Head of caudate nucleus (tissue), 42 donors: ENCODE data around the gene ITSN2.
A peak's percentile ranks its signal among the peaks of the same experiment; 100 is the strongest.

Experiments
- DNase-seq, 42 donors: peaks; one replicate each; pipeline versions ENCODE4 v3.0.0 to v3.0.0-alpha.2; 2020 to 2021; ENCODE audit warnings: mixed read lengths in 7 of 42
- intact Hi-C: fragments of 100-400 bp; cut with DNase I; formaldehyde crosslinking; loops from one replicate; pipeline ENCODE4 v1.15.0; 2022

Gene ITSN2

DNA sequence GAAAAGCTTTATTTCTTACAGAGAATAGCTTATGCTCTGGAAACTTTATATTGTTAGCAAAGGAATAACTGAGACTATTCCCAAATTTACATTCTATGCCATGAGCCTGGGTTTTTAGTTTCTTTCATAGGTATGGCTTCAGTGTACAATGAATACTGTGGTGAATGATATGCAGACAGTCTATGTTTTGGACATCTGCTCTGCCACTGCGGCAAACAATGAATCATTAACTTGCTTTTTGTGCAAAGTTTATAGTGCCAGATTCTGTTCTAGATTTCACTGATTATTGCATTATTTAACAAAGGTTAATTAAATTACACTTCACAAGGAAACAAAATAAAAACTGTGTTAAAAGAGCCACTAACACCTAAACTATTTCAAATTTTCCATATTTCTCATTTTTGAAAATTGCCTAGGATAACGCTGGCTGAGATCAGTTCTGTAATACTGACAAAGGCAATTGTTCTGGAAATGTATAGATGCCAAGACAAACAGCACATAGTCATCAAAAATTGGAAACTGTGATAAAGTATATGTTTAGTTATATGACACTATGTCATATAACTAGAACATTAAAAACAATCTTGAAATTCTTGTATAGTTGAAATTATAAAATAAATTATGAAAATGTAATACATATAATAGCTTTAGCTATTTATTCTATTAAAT is 74.7 kb downstream of the ITSN2 start:
- intact Hi-C loops, result no loop called here
- no peak for DNase-seq

DNA sequence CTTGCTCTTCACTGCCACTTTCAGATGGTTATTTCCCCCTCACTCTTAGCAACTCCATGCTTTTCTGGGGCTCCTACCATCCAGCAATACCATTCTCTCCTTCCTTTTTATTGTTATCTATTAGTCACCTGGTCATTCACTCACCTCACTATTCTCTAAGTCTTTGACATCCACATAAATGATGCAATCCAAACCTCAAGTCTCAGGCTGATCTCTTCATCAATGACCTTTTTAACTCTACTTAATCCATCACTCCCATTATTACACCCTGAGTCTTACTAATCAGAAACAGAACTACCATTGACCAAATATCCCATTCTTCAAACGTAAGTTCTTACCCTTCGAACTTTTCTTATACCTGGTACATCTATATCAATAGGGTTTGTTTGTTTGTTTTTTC is 79.7 kb downstream of the ITSN2 start:
- intact Hi-C loops, result no loop called here

DNA sequence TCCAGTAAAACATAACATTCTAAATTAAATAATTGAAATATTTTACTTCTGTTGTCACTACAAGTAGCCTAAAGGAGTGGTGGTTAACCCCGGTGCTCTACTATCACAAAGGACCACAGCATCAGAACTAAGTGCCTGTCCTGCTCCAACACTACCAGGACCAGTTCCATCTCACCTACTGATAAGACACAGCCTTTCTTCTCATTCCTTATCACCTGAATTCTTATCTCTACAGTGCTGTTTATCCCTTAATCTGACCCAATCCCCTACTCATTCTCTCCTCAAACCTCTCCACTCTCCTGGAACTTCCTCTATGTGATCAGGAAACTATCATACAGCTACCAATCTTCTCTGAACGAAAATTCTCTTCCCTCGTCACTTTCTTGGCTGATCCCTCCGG is 80.2 kb downstream of the ITSN2 start:
- intact Hi-C loops, result no loop called here
- no peak for DNase-seq

More for the DNA sequence above, 79.7 kb downstream of the ITSN2 start:
- no peak for DNase-seq

DNA sequence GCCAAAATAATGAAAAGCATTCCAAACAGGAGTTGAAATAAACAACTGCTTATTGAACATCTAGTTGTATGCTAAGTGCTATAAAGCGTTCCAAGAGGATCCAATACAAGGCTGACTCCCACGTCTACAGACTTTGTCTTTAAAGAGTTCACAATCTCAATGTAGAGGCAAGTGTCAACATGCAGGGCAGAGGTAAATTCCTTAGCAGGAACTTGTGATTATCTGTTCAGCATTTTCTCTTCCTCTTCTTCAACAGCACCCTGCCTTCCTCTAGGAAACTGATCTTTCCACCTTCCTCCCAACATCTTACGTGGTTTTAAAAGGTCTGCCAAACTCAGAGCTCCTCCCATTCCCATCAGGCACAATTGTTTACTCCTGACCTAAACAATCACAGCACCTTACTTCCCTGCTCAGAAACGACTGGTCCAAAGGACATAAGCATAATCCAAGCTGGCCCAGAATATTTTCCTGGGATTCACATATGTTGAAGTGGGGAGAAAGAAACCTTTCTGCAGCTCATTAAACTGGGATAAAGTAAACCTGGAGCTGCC is 83.9 kb downstream of the ITSN2 start:
- DNase-seq, result no peak
- intact Hi-C loops, result no loop called here

DNA sequence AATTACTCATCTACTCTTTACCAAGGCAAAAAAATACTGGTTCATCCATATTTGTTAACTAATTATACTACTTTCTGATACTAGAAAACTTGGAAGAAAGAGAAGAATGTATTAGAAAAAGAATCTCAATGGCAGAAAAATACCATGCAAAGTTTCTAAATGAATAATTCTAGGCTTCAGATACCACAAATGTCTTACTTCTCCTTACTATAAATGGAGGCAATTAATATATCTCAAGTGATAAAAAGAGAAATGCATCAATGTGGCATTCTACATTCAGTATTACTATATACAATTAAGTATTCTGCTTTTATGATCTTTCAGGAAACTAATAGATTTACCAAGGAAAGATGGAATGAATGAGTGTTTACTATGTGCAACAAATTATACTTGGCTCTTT is 85.5 kb downstream of the ITSN2 start:
- intact Hi-C loops, result no loop called here
- no peak for DNase-seq

DNA sequence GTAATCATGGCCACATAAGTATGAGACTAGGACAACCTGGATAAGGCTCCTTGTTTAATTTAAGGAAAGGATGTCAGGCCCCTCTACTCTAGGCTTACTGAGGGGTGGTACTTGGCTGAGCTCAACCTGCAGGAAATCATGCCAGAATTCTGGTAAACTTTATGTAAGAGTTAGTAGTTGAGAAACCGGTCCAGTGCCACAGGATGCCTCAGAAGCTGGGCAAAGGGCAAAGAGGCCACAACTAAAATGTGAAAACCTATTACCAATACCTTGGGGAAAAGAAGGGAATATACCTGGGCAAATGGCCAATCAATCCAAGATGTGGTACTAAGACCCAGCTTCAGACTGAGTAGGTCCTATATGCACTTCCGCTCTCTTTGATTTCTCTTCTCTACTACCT is 86.7 kb downstream of the ITSN2 start:
- intact Hi-C loops, result no loop called here
- no peak for DNase-seq

DNA sequence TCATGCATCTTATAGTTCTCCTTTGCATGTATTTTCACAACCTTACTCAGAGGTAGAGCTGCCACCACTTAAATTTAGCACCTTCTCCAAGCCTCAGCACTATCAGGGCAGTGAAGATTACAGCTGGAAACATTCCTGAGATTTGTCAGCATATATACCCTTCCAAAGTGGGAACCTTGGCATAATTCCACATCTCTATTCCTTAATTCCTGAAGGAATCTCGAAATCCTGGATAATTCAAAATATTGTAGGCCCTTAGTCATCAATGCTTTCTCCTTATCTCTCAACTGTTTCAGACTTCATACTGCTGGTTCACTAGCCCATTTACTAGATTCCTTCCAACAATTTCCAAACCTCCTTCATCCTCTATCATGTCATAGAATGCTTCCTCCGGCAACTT is 87.4 kb downstream of the ITSN2 start:
- DNase-seq, result no peak
- intact Hi-C loops, result no loop called here

DNA sequence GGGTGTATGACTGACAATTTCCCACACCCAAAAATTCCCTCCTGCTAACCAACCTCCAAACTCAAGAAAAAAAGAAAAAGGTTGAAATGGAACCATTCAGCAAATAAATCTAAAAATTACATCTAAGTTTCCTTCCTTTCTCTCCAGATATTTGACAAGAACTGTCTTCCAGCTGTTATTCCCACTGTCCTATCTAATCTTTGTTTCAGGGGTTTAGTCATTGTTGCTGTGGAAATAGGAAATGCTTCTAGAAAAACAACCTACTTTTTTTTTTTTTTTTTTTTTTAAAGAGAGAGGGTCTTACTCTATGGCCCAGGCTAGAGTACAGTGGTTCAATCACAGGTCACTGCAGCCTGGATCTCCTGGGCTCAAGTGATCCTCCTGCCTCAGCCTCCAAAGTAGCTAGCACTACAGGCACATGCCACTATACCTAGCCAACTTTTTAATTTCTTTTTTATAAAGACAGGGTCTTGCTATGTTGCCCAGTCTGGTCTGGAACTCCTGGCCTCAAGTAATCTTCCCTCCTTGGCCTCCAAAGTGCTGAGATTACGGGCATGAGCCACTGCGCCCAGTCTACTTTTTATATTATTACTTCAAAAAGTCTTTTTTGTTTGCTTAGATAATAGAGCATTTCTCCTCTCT is 88.1 kb downstream of the ITSN2 start:
- no peak for DNase-seq

DNA sequence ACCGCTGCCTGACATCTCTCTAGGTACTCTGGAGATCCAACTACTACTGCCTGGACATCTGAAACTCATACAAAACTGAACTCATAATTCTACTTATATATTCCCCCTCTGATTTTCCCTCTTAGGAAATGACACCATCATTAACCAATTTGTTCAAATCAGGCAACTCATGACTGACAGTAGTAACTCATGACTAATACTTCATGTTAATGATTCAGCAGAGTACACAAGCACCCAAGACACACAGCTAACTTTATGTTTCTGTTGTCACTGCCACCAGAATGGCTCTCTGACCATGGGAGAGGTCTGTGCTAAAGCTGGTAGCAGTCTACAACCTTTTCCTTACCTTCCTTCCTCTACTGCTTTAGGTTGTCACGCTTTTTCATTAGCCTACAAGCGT is 91.1 kb downstream of the ITSN2 start:
- intact Hi-C loops, result no loop called here
- no peak for DNase-seq

More for the DNA sequence above, 88.1 kb downstream of the ITSN2 start:
- intact Hi-C loops, result no loop called here

DNA sequence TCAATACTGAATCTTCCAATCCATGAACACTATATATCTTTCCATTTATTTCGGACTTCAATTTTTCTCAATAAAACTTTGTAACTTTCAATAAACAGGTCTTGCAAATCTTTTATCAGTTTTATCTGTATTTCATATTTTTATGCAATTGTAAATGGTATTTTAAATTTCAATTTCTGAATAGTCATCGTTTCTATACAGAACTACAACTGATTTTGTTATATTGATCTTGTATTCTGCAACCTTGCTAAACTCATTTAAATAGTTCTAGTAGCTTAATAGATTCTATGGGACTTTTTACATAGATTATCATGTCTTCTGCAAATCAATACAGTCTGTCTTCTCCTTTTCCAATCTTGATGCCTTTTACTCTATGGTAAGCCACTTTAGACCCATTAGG is 95.1 kb downstream of the ITSN2 start:
- intact Hi-C loops, result no loop called here
- DNase-seq, result no peak

DNA sequence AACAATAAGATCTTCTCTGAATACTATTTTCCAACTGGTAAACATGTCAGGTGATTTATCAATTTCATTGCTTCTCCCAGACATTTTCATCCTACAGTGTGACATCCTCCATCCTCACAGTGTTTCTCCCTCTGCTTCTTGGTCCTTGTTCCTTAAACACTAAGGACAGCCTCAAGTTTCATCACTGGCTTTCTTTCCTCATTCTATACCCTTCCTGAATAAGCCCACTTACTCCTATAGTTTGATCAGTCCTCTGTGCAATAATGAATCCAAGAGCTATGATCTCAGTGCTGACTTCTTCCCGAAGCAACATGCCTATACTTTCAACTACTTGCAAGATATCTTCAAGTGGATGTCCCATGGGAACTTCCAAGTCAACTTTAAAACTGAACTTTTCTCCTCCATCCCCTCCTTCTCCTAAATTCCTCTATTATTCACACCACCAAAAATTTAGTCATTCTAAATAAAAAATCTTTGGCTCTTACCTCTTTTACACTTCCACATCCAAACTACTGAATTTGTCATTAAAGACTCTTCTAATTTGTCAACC is 97.8 kb downstream of the ITSN2 start:
- intact Hi-C loops, result no loop called here
- no peak for DNase-seq

DNA sequence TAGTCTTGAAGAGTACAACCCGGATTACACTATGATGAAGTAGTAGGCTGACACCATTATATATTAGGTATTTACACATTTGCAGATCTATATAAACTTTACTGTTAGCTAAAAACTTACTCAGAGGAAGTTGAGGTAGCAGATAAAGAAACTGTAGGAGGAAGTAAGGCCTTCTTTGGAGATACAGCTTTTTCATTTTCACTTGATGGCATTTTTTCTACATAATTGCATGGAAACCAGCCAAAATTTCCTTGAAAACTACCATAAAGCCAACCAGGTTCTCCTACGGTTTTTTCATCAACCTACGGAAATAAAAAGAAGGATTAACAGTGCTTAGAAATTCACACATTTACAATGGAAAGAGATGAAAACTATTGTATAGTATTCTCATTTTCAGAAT is 98.9 kb downstream of the ITSN2 start:
- DNase-seq, result no peak
- intact Hi-C loops, result no loop called here

DNA sequence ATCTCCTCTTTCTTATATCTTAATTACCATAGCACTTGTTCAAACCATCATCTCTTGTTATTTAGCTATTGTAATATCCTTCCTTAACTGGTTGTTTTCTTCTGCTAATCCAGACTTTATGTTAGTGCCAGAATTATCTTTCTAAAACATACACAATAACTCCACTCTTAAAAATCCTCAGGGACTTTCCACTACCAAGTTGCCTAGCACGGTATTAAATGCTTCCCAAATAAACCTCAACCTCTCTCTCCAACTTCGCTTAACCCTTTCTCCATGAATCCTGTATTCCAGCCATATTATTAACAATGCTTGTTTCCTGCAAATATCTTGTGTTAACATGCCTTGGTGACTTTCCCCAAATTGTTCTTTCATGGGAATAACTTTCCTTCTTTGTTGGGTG is 101.0 kb downstream of the ITSN2 start:
- intact Hi-C loops, result no loop called here
- DNase-seq, result no peak

DNA sequence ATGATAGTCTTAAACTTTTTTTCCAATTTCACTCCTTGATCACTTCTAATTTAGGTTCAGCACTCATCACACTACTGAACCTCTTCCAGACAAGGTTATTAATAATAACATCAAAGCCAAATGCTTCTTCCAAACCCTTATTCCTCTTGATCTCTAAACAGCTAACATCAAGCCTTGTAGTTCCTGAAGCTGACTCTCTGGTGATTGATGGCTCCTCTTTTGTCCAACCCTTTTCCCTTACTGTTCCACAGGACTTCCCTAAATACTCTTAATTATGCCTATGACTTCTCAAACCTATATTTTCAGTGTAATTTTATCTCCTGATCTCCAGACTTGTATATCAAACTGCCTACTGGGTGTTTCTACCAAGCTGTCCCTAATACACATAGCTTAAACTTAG is 101.6 kb downstream of the ITSN2 start:
- intact Hi-C loops, result no loop called here
- no peak for DNase-seq

DNA sequence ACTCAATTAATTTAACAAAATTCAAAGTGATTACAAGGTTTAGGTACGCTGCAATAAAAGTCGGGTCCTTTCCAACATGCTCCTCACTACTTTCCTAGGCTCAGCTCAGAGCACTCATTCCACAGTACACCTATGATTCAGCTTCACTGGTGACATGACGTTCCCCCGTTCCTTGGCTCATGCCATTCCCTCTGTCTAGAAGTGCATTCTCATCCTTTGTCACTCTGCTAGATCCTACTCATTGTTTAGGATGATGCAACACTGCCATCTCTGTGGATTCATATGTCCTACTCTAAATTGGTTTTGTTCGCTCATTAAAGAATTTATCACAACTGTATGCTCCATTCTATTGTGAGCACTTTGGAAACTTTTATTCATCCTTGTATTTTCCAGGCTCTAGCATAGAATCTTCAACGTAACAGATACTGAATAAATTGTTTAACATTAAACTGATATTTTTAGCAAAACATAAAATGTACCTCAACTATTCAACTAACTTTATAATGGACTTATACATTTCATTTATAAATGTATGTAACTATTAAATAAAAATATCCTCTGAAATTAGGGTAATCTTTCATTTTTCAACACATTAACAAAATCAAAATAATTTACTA is 106.9 kb downstream of the ITSN2 start:
- intact Hi-C loops, result no loop called here

DNA sequence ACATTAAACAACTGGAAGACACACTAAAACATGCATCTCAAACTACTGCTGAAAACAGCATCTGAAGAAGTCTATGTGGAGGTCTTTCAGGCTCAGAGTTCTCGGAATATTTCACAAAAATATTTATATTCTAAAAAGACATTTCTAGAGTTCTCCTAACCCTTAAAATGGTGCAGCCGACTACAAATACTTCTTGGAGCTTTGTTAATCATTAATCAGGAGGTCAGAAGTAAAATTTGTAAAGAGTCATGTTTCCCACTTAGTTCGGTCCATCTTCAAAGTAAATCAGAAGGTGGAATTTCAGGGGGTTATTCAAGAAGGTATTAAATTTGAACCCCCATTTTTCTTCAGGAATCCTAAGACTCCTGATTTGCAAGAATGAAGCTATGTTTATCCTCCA is 112.7 kb downstream of the ITSN2 start:
- intact Hi-C loops, result no loop called here
- no peak for DNase-seq

More for the DNA sequence above, 106.9 kb downstream of the ITSN2 start:
- peak in 13 of 42 donors; percentile 5 to 53 (median 25) for DNase-seq

DNA sequence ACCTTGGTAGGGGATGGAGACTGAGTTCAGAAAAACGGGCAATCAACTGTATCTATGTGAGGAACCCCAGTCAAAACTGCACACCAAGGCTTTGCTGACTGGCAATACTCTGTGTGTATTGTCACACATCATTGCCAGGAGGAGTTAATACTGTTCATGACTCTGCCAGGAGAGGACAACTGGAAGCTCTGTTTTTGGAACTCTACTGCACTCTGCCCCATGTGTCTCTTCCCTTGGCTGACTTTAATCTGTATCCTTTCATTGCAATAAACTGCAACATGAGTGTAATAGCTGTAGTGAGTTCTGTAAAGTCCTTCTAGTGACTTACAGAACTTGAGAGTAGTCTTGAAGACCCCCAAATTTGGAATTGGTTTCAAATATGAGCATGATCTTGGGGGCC is 113.2 kb downstream of the ITSN2 start:
- DNase-seq, result no peak
- intact Hi-C loops, result no loop called here

DNA sequence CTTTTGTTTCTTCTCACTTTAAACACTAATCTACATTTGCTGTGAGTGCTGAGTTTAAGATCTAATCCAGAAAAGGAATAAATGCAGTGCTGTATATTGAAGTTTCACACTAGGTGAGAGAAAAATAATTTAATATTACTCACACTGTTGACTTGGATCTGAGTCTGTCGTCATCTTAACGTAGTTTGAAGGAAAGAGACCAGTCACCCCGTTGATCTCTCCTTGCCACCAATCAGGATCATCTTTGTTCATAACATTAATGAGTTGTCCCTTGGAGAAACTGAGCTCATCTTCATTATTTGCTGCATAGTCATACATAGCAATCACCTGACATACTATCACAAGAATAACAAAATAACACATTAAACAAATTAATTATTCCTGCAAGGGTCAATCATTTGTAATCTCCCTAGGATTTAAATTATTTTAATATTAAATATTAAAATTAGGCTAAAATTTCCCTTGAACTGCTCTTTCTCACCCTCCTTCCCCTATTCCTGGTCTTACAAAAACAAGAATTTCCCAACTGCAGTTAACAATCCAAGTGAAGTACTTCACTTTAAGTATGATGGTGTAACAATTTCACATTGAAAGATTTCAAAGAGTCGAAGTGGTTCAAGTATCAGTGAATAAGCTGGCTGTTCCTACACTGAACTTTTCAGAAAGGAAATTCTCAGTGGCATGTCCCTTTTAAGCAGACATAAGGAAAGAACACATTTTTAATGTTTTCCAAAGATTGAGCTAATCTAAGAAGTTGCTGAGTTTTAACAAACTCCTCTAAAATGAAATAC is 114.2 kb downstream of the ITSN2 start:
- intact Hi-C loops, result no loop called here
- no peak for DNase-seq

DNA sequence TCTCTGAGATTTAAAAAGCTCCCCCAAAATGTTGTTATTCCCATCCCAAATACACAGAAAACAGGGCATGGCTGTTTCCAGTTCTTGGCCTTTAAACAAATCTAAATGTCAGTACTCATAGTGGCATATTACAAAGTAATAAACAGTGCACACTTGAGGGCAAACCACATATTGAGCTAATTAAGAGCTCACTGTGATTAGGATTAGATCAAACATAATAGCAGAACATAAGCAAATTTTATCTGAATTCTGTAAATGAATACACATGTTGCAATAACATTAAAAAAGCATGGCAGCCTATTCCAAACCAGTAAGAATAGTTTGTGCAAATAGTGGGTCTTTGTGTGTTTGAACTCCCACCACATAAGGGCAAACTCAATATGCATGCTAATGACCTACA is 118.8 kb downstream of the ITSN2 start:
- DNase-seq, result no peak
- intact Hi-C loops, result no loop called here

DNA sequence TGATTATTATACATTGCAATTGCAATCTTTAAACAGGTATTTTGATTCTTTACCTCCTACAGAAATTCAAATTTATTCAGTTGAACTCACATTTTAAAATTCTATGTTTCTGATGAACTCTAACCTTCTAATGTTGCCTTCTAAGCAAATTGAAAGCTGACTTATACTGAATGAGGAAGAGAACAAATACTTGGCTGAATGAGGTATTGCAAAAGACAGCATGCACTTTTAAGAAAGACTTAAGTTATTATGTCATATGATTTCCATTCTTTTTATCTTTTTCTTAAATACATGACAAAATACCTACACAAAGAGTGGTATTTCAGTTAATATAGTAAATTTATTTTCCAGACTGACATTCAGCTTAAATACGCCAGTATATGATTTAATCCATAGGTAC is 120.8 kb downstream of the ITSN2 start:
- DNase-seq, result no peak
- intact Hi-C loops, result no loop called here
